HG03520 (cell line): ENCODE results near the gene TTC28.
"Not testable (repeated sequence)": the region's sequence is repeated elsewhere in the genome, so short reads cannot be mapped to it uniquely, and the experiment has no call there.

Experiments used
- ATAC-seq: cut with Tn5 transposase; IDR thresholded peaks from one replicate; pipeline ENCODE4 v1.9.1; 2021; ENCODE audit warnings: mild to moderate bottlenecking, moderate library complexity; ENCODE audit not compliant: unreplicated experiment

The TTC28 gene

DNA sequence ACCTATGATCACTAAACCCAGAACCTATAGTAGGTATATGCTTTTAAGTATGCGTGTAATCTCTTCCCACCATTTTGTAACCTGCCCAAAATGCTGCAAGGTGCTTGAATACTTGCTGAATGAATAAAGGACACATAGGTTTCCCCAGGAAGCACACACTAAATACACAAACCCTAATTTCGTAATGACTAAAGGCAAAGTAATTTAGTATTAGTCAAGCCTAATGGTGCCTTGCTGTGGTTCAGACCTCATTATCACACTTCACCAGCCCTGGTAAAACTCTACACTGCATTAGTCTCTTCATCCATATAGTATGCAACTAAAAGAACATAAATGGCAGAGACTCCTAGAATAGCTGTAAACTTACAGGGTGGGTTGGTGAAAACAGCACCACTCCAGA lies 471.6 kb downstream of the TTC28 start:
- no peak for ATAC-seq

DNA sequence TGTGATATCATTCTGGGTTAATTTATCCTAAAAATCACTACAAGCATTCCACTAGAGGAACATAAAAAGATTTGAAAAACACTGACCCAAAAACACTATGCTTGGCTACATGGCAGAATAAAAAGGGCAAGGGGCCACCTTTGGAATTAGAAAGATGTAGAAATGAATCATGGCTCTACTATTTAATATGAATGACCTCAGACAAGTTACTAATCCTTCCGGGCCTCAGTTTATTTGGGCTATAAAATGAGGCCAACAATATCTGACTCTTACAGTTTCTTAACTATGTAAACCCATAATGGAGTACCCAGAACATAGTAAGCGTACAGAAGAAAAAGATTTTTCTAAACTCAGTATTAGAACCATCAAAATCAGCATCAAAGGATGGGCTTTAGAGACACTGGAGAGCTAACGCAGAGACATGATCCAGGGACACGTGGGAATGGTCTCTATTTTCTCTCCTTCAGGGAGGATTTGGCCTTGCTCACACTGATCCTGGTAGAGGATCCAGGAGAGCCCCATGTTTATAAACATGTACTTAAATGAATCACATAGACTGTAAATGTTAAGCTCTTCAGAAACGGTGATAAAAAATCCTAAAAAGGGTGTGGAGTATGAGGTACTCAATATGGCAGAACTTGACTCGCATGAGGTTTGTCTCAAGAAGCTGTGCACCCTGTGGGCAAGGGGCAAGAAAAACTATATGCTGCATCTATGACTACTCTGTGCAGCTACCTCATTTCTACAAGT lies 472.2 kb downstream of the TTC28 start:
- ATAC-seq: no peak

DNA sequence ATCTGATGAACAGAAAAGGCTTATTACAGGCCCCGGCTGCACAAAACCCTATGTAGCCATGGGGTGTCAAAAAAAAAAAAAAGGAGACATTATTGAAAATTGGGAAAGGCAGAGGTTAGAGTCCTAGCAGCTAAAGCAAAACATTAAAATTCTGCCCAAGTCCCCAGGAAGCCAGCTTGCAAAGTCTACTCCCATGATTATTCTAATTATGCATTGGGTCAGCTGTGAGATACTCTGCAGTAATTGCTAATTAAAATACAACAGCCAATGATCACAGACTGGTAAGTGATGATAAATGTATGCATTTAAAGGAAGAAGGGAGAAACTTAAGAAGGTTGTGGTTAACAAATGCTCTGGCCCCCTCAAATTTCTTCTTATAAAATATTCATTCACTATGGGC lies 473.7 kb downstream of the TTC28 start:
- no peak for ATAC-seq

DNA sequence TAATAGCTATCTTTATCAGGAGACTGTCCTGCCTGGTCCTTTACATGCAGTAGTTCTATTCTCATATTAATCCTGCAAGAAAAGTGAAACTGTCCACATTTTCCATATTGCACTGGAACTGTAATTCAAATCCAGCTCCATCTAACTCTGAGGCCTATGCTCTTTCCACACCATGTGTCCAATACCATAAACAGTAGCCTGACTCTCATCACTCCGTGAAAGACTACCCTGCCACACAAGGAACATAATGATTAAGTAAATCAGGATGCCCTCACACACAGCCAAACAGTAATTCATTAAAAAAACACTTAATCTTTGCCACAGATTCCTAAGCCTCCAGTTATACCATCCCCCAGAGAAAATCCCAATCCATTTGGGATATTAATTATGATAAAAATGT lies 475.3 kb downstream of the TTC28 start:
- ATAC-seq: no peak

DNA sequence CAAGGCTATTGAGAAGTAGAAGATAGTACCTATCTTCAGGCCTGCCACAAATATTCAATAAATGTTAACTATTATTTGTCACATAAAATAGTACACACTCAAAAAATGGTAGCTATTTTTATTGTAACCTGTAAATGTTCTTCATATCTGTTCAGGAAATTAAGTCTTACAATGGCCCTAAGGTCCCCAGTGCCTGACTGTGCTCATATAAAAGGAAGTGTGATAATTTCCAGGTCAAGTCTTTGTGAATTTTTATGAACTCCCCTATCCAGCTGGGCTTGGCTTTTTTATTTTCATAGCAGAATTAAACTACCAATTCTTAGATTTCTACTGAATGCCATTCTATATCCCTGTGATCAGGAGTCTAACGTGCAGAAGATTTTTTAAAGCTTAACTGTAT lies 476.4 kb downstream of the TTC28 start:
- ATAC-seq: no peak

DNA sequence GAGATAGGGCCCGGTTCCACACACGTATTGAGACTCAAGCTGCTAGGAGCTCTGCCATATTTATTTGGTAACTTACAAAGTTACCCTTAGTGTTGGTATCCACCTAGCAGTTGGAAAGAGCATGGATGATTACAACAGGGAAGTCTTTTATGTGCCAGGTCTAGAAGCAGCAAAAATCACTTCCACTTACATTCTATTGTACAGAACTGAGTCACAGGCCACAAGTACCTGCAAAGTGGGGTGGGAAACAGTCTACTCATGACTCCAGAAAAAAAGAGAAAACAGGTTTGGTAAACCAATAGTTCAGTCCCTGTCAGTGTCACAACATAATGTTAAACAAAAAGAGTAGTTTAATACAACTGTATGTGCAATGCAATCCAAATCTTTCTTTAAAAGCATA lies 480.9 kb downstream of the TTC28 start:
- ATAC-seq: no peak

DNA sequence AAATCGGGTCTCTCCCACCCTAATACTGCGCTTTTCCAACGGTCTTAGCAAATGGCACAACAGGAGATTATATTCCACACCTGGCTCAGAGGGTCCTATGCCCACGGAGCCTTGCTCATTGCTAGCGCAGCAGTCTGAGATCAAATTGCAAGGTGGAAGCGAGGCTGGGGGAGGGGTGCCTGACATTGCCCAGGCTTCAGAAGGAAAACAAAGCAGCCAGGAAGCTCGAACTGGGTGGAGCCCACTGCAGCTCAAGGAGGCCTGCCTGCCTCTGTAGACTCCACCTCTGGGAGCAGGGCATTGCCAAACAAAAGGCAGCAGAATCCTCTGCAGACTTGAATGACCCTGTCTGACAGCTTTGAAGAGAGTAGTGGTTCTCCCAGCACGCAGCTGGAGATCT lies 488.1 kb downstream of the TTC28 start:
- ATAC-seq: not testable (repeated sequence)

DNA sequence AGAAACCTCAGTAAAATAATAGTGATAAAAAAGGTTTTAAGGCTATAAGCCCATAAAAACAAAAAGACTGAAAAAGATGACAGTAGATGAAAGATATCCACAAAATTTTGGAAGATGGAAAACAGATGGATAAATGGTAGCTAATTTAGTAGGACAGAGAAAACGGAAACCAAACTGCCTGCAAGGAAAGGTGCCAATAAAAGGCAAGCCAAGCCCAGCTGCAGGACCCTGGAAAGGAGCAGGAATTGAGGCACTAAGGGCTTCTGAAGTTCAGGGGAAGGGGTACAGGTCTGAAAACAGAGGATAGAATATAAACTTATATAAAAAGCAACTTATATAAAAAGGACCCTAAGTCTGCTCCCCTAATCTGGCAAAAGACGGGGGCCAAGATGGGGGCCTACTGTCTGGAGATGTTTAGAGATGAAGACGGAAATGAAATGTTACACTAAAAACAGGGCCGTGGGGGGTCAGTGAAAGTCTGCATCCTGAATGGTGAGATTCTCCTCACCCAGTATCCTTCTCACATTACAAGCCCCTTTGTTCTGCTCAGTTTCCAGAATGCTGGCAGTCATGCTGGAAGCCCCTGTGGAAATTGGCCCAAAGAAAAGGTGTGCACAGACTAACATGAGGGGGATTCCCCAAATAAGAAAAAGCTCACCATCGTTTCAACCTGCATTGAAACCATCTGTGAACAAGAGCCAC lies 491.3 kb downstream of the TTC28 start:
- no peak for ATAC-seq

DNA sequence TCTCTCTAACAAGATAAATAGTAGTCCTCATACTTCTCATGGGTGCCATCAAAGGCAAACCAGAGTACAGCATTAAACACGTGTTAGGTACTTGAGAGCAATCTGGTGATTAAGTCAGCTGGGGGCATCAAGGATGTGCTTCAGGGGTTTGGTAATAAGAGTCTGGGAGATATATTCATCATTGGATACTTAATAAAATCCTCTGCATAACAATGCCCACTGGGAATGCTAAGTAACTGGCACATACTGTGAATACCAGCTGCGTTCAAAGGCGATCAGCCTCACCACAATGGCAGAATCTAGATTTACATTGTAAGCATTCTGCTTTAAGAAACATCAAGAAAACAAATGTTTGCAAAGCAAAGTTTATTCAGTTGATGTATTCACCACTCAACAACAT lies 492.0 kb downstream of the TTC28 start:
- no peak for ATAC-seq

DNA sequence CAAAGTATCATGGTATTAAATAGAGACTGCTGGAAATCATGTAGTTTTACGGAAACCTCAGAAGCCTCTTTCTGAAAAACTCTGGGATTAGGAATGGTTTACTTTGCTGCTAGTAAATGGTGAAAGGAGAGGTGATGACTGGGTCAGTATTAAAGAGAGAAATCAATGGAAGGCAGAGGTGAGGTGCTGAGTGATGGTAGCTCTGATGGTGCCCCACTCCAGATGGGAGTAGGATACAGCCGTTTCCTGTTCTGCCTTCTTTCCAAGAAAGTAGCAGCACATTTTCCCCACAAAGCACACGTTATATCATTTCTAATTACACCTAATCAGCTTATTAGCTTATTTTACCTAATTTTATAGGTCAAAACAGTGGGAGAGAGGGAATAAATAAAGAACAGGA lies 493.0 kb downstream of the TTC28 start:
- ATAC-seq: no peak

DNA sequence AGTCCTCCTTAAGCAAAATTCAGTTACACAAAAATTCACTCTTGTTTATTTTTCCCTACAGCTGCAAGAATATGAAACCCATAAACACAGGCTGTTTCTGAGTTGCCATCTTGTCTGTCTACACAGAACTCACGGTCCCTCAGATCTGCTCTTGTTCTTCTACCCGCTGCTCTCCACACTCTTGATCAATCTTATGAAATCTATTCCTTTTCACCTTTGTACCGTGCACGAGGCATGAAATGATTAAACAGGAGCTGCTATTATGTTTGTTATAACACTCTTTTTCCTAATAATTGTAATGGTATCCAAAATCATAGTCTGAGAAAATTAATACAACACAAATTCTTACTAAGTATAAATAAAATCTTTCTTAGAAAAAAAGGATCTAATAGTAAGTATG lies 494.5 kb downstream of the TTC28 start:
- ATAC-seq: no peak

DNA sequence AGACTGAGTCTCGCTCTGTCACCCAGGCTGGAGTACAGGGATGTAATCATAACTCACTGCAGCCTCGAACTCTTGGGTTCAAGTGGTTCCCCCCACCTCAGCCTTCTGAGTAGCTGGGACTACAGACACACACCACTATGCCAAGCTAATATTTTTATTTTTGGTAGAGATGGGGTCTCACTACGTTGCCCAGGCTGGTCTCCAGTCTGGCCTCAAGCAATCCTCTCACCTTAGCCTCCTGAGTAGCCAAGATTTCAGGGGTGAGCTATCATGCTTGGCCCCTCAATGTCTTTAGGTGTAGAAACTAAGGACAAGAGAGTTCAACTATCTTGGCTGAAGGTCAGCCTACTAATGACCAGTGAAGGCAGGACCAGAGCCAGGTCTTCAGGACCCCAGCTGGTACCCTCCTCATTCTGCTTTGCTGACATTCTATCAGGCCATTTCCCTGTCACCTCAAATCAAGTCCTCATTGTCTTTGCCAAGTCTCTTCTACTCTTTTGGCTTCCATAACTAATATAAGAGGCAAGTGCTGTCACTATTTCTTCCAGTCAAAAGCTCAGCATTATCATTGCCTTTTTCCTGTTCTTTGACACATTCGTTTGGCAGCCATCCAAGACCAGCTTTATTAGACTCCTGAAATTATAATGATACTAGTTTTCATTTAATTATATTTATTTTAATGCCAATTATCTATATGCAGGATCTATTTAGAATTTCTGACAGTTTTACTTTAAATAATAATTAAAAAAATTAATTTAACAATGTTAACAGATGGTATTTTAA lies 496.4 kb downstream of the TTC28 start:
- ATAC-seq: no peak

DNA sequence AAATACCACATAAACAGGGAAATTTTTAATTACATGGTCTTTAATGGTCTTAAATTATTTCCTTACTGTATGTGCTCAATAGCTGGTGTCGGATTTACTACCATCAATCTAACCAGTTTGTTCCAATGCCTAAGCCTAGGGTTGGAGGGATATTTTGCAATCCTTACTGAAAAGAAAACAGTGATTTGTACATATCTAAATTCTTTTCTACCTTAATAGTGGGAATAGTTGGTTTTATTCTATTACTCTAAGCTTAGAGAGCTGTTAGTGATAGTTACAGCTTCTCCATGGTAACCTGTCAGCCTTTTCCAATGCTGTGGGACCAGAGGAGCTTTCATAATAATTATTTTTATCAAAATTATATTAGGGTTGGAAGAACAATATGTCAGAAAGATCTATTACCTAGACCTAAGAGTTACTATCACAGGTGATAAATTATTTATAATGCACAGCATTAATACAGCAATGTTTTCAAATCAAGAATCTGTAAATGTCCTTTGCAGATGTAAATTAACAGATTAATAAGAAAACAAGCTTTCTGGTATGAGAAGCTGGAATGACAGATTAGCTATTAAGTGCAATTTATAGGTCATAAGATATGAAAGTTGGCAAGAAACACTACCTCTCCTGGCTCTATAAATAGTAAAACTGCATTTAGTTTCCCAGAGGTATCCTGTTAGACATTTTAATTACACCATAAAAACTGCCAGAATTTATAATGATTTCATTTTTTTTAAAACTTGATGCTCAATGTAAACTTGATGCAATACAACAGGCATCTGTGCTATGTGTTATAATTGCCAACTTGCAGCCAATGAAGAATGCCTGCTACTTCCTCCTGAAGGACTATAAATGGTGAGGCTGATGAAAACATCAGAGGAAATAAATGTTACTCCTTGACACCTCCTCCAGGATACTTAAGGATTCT lies 498.6 kb downstream of the TTC28 start:
- no peak for ATAC-seq

DNA sequence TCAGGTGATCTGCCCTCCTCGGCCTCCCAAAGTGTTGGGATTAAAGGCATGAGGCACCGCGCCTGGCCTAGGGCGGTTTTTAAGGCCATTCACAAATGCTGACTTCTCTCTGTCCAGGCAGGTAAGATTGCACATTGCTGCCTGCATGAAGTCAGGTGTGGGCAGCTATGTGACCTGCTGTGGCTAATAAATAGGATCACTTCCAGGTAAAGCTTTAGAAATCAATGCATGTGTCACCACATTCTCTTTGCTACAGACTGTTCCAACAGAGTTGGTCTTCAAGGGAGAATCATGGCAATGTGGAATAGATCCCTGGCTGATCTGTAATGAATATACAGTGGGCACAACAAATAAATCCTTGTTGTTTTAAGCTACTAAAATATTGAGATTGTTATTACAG lies 500.2 kb downstream of the TTC28 start:
- no peak for ATAC-seq

DNA sequence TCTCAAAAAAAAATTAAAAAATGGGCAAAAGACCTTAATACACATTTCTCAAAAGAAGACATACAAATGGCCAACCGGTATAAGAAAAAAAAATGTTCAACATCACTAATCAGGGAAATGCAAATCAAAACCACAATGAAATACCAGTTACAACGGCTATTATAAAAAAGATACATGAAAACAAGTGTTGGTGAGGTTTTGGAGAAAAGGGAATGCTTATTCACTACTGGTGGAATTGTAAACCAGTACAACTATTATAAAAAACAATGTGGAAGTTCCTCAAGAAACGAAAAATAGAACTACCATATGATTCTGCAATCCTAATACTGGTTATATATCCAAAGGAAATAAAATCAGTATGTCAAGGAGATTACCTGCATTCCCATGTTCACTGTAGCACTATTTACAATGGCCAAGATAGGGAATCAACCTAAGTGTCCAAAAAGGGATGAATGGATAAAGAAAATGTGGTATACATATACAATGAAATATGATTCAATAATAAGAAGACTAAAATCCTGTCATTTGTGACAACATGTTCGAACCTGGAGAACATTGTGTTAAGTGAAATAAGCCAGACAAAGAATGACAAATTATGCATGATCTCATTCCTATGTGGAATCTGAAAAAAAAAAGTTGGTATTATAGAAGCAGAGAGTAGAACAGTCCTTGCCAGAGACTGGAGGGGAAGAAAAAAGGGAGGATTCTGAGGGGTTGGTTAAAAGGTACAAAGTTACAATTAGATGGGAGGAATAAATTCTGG lies 503.7 kb downstream of the TTC28 start:
- ATAC-seq: no peak

DNA sequence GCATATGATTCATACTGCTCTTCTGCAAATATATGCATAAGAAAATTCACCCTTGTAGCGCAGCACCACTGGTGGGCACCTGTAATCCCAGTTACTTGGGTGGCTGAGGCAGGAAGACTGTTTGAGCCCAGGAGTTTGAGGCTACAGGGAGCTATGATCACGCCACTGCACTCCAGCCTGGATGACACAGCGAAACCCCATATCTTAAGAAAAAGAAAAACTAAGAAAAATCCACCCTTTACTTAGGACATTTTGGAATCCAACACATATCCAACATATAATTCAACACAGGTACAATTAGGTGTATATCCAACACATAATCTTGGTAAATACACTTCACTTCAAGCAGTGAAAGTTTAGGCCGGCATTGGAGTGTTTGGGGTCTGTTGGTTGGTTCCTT lies 505.1 kb downstream of the TTC28 start:
- ATAC-seq: no peak

DNA sequence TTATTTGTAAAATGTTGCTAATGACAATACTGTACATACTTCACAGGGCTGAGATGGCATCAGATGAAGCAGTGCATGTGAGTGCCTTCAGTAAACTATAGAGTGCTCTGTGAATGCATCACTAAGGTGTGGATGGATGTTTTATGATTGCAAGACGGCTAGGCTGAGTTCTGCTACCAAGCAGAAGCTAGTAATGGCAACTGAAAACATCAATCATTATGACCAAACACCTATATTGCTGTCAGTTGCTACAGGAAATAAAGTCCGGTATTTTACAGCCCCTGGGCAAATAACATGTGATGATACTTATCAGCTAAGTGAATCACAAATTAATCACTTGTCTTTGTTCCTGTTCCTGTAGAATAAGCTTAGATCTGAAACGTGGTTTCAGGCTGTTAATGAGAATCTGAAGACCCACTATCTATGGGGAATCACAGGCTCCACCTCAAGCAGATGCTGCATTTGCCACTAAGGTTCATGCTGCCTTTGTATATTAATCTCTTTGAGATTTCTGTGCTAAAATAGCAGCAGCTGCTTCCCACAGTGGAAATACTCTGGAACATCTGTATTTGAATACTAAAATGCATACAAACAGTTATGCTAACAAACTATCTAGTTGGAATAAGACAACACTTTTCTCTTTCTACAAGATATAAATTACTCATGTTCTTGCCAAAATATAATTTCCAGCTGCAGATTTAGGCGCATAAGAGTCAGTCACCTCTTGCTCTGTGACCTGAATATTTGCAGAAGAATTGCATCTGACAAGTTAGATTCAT lies 506.6 kb downstream of the TTC28 start:
- no peak for ATAC-seq

DNA sequence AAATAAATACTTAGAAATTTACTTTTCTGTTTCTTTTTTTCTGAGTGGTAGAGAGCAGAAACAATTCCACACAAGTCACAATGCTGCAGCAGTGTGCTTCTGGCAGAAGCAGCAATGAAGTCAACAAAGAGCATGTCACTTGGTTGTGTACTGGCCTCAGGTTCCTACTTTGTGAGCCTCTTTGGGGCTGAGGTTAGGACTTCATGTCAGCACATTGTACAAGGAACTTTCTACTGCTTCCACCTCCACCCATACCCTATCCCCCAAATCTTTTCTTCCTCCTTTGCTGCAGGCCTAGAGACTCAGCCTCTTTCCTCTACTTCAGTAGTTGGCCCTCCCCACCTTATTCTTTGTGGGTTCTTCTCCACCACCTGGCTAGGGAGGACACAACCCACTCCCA lies 507.9 kb downstream of the TTC28 start:
- ATAC-seq: no peak

DNA sequence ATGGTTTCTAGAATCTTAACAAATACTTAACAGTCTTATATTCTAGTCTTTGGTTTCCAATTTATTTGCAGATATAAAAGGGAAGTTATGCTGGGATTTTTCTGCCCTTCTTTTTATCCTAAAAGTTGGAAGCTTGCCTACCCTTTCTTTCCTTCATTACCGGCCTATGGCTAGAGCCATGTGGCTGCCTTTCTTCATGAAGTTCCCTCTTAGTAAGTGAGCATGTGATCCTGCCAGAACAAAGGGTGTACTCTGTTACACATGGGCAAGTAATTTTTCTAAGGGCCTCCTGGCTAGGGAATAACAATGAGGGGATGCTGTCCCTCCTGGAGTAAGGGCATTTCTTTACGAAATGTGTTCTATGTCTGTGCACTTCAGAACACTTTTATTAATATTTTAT lies 508.5 kb downstream of the TTC28 start:
- ATAC-seq: no peak
